Measurements from ENCODE around the gene CXCL11.
"Not testable (repeated sequence)": the region's sequence is repeated elsewhere in the genome, so short reads cannot be mapped to it uniquely, and the experiment has no call there.

The CXCL11 gene

DNA sequence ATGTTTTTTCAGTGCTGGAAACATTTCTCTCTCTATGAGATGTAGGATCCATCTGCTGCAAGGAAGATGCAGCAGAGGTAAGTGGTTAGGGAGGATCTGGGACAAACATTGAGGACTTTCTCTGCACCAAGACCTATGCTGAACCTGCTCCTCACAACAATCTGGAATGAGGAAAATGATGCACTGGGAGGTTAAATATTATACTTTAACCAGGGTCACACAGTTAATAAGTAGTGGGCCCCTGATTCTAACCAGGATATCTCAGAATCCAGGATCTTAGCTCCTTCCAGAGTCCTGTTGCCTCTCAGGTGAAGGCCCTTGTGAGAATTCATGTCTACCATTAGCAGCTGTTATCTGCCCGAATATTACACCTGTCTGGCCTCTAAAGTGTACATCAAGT is 35.6 kb downstream of the CXCL11 start:
- DNase-seq, result no peak

DNA sequence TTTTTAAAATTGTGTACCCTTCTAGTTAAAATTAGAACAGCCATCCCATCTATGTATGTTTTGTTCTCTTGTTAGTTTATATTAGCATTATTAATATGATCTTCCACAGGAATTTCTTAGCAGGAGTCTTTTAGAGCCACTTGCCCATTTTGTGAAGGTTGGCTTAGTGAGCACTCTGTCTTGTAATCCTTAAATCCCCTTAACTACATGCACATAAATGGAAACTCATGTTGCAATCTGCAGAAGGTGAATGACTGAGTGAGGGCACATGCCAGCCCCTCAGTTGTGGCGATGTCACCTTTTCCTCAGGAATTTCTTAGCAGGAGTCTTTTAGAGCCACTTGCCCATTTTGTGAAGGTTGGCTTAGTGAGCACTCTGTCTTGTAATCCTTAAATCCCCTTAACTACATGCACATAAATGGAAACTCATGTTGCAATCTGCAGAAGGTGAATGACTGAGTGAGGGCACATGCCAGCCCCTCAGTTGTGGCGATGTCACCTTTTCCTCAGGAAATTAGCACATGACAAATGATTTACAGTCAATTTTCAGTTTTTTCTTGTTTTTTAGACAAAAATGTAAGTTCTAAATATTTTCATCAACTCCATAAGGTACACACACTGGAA is 37.2 kb downstream of the CXCL11 start:
- DNase-seq, result not testable (repeated sequence)

DNA sequence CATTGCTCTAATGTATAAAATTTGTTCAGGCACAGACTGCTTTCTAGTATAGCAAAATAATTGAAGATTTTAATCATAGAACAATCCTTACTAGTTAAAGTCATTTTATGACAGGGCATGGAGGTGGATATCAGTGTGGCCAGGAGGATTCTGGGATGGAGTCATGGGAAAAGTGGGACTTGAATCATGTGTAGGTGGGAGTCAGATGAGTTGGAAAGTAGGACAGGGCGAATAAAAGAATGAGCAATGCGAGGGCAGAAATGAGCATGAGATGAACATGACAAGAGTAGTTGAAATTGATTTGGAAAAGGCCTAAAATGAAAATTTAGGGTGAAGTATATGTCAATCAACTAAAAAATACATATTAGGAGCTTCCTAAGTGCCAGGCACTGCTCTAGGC is 37.9 kb downstream of the CXCL11 start:
- DNase-seq, result no peak

DNA sequence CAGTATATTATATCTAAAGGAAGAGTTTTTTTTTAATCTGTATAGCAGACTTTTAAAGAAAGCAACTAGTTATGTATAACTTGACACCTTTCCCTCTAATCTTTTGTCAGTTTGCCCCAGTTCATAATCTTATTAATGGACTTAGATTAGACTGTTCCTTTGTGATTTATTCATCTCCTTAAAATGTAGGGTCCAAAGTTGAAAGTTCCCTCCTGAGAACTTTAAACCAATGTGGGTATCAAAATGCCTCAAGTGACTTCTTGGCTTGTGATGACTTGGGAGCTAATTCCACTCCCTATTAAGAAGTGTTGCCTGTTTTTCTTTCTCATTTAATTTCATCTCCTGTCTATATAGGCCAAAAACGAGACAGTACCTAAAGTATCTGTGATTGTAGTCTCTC is 38.8 kb downstream of the CXCL11 start:
- no peak for DNase-seq

DNA sequence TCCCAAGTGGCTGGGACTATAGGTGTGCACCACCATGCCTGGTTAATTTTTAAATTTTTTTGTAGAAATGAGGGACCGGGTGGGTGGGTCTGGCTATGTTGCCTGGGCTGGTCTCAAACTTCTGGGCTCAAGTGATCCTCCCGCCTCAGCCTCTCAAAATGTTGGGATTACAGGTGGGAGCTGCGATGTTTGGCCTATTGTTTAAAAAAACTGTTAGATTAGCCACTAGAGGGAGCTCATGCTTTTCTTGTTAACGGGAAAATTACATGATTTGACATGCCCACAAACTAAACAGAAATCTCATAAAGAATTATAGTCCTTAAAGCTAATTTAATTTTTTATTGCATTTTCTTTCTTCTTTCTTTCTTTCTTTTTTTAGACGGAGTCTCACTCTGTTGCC is 40.1 kb downstream of the CXCL11 start:
- no peak for DNase-seq

DNA sequence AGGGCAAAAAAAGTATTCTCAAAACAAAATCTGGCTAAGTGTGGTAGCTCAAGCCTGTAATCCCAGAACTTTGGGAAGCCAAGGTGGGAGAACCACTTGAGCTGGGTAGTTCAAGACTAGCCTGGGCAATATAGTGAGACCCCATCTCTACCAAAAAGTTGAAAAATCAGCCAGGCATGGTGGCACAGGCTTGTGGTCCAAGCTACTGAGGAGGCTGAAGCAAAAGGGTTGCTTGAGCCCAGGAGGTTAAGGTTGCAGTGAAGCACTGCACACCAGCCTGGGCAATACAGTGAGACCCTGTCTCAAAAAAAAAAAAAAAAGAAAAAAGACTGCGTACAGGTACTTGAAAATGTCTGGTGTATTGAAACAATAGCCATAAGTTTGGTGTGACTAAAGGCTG is 43.4 kb downstream of the CXCL11 start:
- DNase-seq, result no peak

DNA sequence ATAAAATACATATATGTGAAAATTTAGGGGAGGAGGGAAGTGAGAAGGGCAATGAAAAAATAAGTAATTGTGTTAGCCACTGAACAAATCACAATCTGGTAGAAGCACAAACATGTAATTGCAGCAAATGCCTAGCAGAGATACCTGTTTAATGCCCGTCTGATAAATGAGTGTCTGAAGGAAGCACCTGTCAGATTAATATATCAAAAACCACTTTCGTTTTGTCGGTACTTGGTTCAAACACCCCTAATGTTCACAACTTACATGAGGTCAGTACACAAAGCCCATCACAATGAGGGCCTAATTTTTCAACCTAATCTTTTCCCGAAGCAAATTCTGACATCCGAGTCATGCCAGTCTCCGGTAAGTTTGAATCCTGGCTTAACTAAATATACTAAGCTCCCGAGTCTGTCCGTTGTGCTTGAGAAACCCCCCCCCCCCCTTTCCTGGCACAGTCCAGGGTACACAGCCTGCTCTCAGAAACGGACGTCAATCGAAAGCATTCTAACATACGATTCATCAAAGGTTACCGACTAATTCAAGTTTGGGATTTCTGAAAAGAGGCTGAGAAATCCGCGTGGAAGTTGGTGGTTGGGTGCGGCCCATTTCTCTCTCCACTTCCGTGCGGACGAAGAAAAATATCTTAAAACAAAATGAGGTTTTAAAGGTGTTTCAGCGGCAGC is 45.9 kb downstream of the CXCL11 start:
- no peak for DNase-seq

DNA sequence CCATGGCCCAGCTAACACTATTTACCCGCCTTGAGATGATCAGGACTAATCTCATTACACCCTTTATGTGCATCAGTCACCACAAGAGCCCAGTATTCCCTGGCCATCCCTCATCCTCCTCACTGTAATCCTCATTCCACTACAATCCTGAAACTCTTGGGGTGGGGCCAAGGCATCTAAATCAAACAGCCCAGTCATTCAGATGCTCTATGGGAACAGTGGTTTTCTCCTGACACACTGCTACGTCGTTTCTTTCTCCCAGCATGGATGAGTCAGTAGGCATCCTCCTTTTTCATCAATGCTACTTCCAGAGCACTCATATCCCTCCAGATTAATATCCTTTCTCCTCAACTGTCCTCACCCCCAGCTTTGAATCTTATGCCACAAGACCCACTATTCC is 50.8 kb downstream of the CXCL11 start:
- no peak for DNase-seq
